MM.1S (cell line): ENCODE results near the gene SHD.
"Not testable (repeated sequence)": the region's sequence is repeated elsewhere in the genome, so short reads cannot be mapped to it uniquely, and the experiment has no call there.

Experiments used
- CTCF ChIP-seq: fragments of 300-600 bp; sonication (generic); IDR thresholded peaks from 2 replicates; pipeline ENCODE4 v1.5.1; 2016; ENCODE audit warnings: antibody characterized with exemption, low read length, mixed read lengths
- EZH2 ChIP-seq: fragments of 300-600 bp; sonication (generic); optimal IDR thresholded peaks from 2 replicates; pipeline ENCODE3; 2017; ENCODE audit warnings: low read depth, mild to moderate bottlenecking, antibody characterized with exemption, low read length, mixed read lengths
- EZH2phosphoT487 ChIP-seq: fragments of 300-600 bp; sonication (generic); IDR thresholded peaks from 2 replicates; pipeline ENCODE4 v1.6.1; 2018; ENCODE audit warnings: antibody characterized with exemption, low read length

GRCh38 chr19:4230237-4230636, 48.8 kb upstream of the SHD start:
- not testable (repeated sequence) for TF ChIP-seq CTCF, EZH2phosphoT487, EZH2
